ENCODE results near the gene SUFU. TPM values are rescaled to one million over a fixed set of nuclear protein-coding genes. Genes with fewer than 3 reads are reported as not detected.

SUFU gene
- total and polyA plus RNA-seq, 2 of the 13 experiments (the other 11 are each of a cell fraction or from before 2014, with no cell fraction given) = 2.9 to 5.5 TPM

DNA sequence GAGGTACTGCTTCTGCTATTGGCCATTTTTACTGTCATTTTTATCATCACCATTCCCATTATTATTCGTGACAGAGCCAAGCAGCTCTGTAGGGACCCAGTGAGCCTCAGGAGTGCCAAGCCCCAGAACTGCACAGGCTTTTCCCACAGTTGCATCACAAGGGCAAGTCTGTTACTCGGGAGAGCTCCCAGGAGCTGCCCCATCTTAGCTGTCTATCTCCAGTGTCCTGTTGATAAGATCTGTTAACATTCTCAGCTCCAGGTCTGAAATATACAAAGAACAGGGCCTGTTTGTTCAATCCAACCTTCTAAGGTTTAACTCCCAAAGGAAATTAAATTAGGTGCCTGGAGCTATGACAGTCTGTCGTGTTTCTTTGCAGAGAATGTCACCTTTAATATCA lies 120.3 kb downstream of the SUFU start (continued):
- TF ChIP-seq ZSCAN20 (CRISPR knock-in tag; IDR thresholded peaks at IDR 0.05; ENCODE audit: borderline replicate concordance) = no peak
- TF ChIP-seq ZBTB14 (CRISPR knock-in tag; IDR thresholded peaks at IDR 0.05) = no peak
- no peak for TF ChIP-seq TOE1 (CRISPR knock-in tag; IDR thresholded peaks at IDR 0.05)
- TF ChIP-seq HIVEP1 (CRISPR knock-in tag; IDR thresholded peaks at IDR 0.05) = no peak
- TF ChIP-seq ZNF597 (CRISPR knock-in tag; IDR thresholded peaks at IDR 0.05) = no peak
- TF ChIP-seq ZHX2 (IDR thresholded peaks at IDR 0.05; ENCODE audit: low read depth) = no peak
- no peak for TF ChIP-seq ZHX2 (CRISPR knock-in tag; IDR thresholded peaks at IDR 0.05; ENCODE audit: borderline replicate concordance)
- no peak for TF ChIP-seq ZFP37 (CRISPR knock-in tag; IDR thresholded peaks at IDR 0.05; ENCODE audit: borderline replicate concordance)
- no peak for TF ChIP-seq ZNF136 (CRISPR knock-in tag; IDR thresholded peaks at IDR 0.05; ENCODE audit: low read depth)

All from HepG2 (cell line).